ENCODE data around the gene OVCA2.

DNA sequence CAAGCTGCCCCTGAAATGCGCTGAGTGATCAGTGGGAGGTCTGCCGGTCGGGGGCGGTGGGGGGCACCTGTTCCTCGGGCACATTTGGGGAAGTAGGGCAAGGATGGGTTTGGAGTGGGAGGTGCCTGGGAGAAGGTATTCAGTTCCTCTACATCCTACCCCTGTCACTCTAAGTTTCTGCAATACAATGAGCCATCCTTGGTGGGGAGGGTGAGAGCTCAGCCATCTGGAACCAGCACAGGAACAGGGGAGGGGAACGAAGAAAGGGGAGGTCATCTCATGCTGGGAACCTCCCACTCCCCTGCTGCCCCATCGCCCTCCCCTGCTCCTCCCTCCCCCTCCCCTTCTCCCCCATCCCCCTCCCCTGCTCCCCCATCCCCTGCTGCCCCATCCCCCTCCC, 7.7 kb upstream of the OVCA2 start:
- TF ChIP-seq, protein P1, sequence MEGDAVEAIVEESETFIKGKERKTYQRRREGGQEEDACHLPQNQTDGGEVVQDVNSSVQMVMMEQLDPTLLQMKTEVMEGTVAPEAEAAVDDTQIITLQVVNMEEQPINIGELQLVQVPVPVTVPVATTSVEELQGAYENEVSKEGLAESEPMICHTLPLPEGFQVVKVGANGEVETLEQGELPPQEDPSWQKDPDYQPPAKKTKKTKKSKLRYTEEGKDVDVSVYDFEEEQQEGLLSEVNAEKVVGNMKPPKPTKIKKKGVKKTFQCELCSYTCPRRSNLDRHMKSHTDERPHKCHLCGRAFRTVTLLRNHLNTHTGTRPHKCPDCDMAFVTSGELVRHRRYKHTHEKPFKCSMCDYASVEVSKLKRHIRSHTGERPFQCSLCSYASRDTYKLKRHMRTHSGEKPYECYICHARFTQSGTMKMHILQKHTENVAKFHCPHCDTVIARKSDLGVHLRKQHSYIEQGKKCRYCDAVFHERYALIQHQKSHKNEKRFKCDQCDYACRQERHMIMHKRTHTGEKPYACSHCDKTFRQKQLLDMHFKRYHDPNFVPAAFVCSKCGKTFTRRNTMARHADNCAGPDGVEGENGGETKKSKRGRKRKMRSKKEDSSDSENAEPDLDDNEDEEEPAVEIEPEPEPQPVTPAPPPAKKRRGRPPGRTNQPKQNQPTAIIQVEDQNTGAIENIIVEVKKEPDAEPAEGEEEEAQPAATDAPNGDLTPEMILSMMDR (IDR thresholded peaks at IDR 0.05), result no peak
- no peak for TF ChIP-seq POLR2A (IDR thresholded peaks at IDR 0.05)

Data from testis (tissue), 2 donors.